ENCODE measurements around the gene RBMS1. TPM values are rescaled to one million over a fixed set of nuclear protein-coding genes. Genes with fewer than 3 reads are reported as not detected.
"Not testable (repeated sequence)": the region's sequence is repeated elsewhere in the genome, so short reads cannot be mapped to it uniquely, and the experiment has no call there.

Gene RBMS1
- total RNA-seq, 1 donor from 2014 or later: 64.3 TPM

DNA sequence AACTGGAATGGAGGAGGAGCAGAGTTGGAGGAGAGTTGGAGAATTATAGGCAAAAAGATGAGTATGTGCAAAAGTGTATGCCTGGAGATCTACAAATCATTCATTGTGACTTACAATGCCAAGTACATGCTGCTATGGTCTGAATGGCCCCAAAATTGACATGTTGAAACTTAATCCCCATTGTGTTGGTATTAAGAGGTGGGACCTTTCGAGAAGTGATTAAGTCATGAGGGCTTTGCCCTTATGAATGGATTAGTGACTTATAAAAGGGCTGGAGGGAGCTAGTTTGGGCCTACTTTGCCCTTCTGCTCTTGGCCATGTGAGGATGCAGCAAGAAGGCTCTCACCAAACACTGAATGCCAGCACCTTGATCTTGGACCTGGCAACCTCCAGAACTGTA is 6.3 kb upstream of the RBMS1 start:
- DNase-seq: no peak

DNA sequence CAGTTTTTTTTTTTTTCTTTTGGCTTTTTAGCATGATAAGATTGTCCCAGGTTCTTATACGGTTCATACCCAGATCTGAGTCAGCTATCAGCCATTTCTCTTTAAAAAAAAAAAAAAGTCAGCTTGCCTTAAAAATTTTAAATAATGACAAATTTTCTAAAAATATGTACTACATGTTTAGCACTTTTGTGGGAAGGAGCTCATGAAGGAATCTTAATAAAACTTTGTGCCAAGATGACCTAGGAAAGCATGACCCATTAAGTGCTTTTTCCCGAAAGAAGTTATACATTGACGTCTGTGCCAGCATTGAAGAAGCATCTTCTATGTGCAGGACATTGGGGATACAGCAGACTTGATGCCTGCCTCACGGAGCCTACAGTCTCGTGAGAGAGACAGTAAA is 4.5 kb upstream of the RBMS1 start:
- DNase-seq: no peak

DNA sequence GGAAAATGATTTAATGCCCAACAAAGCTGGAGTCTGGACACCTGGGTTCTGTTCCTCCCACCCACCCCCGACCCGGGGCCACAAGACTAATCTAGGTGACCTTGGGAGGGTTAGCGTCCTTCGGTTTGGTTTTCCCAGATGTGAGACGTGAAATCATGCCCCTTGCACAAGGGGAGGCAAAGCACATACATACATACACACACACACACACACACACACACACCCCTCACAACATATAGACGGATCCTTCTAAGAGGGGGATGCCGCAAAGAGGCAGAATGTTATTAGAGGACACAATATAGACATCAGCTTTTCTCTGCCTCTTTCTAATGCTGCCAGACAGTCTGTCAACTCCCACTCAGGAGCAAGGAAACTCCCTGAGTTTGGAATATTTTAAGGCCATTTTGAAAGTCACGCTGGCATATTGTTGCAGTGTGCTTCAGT is 616 bp upstream of the RBMS1 start:
- peak; percentile 21 for DNase-seq

GRCh38 chr2:160492401-160493226 is 993 bp downstream of the RBMS1 start:
- DNase-seq: peak; percentile 72

GRCh38 chr2:160491911-160492371 is 1.7 kb downstream of the RBMS1 start:
- peak; percentile 61 for DNase-seq

DNA sequence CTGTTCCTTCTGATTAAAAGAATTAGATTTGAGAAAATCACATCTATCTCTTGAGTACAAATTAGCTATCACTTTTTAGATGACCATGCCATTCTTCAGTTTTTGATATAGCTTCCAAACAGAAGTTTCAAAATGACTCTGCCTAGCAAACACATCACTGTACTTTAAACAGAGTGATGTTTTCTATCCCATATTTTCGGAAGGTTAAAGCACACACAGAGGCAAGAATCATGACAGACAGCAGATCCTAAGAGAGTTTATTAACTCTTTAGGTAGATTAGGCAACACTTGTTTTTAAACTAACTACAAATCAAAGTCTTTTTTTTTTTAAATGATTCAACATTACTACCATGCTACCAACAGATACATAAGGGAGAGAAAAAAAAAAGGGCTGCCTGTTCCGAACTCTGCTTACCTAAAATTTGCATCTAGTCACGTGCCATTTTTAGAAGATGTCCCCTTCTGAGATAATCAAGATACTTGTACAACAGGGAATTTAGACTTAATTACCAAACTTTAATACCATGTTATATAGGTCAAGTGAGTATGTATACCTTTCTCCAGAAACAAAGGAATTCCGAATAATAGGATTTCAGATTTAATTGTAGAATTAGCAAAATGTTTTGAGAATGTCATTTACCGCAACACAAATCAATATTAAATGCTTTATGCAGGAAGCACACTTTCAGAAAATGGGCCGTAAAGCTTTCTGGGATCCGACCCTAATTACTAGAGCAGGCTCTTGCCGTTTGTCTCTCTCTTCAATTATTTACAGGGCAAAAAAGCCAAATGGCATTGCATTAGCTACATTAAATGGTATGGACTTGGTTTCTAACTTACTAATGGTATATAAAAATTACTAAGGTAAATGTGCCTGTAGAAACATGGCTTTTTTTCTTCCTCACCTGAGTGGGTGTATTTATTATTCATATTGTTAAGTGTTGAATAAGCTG is 2.6 kb downstream of the RBMS1 start:
- no peak for DNase-seq

DNA sequence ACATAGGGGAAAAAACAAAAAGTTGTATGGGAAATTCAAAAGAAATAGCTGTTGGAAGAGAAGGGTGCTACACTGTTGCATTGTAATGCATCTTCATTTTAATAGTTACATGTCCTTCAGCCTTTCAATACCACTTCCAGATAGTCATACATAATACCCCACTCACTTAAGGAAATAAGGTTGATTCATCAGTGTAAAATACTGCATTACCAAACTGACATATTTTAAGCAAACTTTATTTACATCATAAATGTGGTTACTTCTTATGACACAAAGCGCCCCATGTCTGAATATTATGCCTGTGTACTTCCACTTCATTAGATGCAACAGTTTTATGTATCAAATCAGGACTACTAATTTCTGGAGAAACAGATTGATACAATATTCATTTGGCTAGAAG is 4.5 kb downstream of the RBMS1 start:
- no peak for DNase-seq

- not testable (repeated sequence) for DNase-seq
These were observed 5.3 kb downstream of the RBMS1 start for GRCh38 chr2:160488289-160488688.

DNA sequence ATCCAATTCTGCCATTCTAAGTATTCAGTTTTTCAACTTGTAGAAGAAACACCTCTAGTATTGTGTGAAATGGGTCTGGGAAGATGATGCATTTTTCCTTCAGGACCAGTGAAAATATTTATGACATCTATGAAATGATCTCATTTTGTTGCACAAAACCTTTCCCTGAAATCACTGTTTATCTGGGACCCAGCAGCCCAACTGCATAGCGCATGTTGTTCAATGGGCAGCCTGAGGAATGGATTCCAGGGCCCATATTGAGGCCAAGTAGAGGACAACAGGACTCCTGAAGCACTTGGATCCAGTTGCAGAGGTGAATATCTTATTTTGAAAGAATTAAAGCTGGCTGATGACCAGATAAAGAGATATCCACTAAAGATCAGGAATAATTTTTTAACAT is 7.3 kb downstream of the RBMS1 start:
- no peak for DNase-seq

GRCh38 chr2:160484859-160485520 is 8.6 kb downstream of the RBMS1 start:
- no peak for DNase-seq

GRCh38 chr2:160482673-160483072 is 10.9 kb downstream of the RBMS1 start:
- DNase-seq: no peak

- DNase-seq: no peak
These were observed 14.3 kb downstream of the RBMS1 start for GRCh38 chr2:160479269-160479668.

DNA sequence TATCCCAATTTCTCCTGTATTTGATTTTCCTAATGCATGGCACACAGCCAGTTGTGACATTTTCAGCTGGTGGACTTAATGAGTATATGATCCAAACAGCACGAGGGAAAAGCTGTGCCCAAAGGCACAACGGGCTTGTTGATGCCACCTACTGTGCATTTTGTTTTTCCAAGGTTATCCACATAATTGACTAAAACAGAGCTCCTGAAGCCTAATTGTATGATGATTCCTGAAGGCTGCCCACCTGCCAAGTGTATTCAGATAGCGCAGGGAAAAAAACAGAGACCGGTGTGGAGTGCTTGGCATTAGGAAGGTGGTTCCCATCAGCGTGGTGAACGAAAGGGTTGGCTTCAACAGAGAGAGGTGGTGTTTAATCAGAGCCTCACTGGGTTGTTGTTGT is 14.9 kb downstream of the RBMS1 start:
- DNase-seq: no peak

GRCh38 chr2:160477032-160477431 is 16.6 kb downstream of the RBMS1 start:
- no peak for DNase-seq

- DNase-seq: no peak
These were observed 18.5 kb downstream of the RBMS1 start for GRCh38 chr2:160474891-160475787.

DNA sequence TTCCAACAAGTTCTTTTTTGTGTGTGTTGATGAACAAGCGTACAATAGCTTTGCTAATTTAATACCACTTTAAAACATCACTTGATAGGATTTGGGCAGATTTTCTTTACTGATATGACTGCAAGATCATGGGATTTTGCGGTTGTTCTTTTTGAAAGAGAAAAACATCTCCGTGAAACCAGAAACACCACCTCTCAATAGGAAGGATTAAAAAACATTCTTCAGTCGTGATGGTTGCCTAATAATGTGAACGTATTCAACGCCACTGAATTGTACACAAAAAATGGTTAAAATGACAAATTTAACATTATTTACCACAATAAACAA is 19.3 kb downstream of the RBMS1 start:
- no peak for DNase-seq

- no peak for DNase-seq
These were observed 19.9 kb downstream of the RBMS1 start for GRCh38 chr2:160473468-160474318.

DNA sequence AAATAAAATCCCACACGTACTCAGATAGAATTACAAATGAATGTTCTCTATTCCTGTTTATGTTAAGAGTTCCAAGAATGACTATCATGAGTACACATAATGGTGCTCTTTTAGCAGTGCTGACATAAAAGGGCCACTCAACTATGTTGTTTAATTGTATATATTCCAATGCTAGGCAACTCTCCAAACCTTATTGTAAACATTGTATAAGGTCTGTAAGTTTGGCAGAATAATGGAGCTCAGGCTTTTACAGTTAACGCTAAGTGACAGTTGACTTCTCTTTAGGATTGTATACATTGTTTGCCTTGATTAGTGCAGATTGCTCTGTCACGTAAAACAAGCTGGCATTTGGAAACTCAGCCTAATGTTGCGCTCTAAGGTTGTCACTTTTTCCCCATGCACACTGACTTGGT is 20.8 kb downstream of the RBMS1 start:
- no peak for DNase-seq

GRCh38 chr2:160471950-160472349 is 21.7 kb downstream of the RBMS1 start:
- no peak for DNase-seq

DNA sequence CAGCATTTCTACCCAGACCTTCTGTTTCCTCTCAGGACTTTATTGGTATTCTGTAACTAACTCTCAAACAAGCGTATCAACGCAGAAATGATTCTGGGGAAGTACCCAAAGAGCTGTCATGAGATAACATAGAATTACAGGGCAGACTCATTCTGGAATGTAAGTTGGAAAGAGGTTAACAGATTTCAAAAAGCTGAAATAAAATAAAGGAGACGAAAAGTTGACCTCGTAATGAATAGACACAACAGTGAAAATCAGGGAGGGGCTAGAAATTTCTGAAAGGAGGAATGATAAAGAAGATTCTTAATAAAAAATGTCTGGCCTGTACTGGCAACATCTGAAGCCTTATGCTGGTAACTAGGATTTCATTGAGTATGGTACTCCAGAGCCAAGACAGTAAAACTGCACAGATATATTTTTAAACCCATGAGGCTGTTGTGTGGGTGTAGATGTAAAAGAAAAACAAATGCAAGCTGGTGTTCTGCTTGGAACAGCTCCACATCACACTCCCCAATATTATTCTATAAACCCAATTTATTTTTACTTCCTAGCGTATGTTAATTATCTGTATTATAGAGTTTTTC is 23.9 kb downstream of the RBMS1 start:
- DNase-seq: no peak

DNA sequence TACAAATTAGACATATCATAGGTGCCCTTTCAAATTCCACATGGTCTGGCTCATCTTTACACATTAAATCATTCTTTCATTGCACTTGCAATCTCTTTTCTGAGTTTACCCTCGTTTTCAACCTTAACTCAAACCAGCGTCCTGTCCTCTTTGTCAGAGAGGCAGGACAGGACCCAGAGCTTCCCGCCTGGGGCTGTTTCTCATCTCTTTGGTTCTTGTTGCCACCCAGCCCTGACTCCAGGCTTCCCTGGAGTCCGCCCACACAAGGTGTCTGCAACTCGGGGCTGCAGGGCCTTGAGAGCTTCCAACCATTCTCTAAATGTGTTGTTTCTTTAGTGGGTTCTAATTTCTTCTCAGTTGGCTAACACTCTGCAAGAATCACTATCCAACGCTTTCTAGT is 24.4 kb downstream of the RBMS1 start:
- no peak for DNase-seq
